SK-N-MC (cell line): ENCODE measurements around the gene RERG.

Source experiments
- EZH2 ChIP-seq: fragments of 200-600 bp; sonication (generic); IDR thresholded peaks from one replicate; pipeline ENCODE4 v1.6.1; 2017; ENCODE audit warnings: antibody characterized with exemption
- POLR2AphosphoS5 ChIP-seq: IDR thresholded peaks from 2 replicates; pipeline ENCODE4 v1.6.1; 2012; ENCODE audit warnings: mild to moderate bottlenecking, low read depth, low read length, borderline replicate concordance

GRCh38 chr12:15171012-15171655, 50.1 kb downstream of the RERG start:
- no peak for TF ChIP-seq EZH2
- no peak for TF ChIP-seq POLR2AphosphoS5
